MM.1S (cell line): ENCODE data around the gene NXPH1.
A peak's percentile ranks its signal among the peaks of the same experiment; 100 is the strongest.

Source experiments
- DNase-seq: peaks from one replicate; pipeline ENCODE4 v3.0.0-alpha.2; 2015
- H2AFZ ChIP-seq: fragments of 300-600 bp; sonication (generic); 2 replicates; pipeline ENCODE4 v1.6.0; 2016; ENCODE audit warnings: antibody characterized with exemption, low read length
- H3F3A ChIP-seq: fragments of 300-600 bp; sonication (generic); 2 replicates; pipeline ENCODE4 v1.6.1; 2016; ENCODE audit warnings: mild to moderate bottlenecking, antibody characterized with exemption, low read length, moderate library complexity, mixed read lengths; ENCODE audit not compliant: insufficient read depth
- H3K27ac ChIP-seq: fragments of 300-600 bp; sonication (generic); 2 replicates; pipeline ENCODE4 v1.5.1; 2016; ENCODE audit warnings: mild to moderate bottlenecking, low read length
- H3K27me3 ChIP-seq: fragments of 300-600 bp; sonication (generic); replicated peaks from 2 replicates; pipeline ENCODE4 v1.6.0; 2016; ENCODE audit warnings: low read length; ENCODE audit not compliant: insufficient read depth
- H3K36me3 ChIP-seq: fragments of 300-600 bp; sonication (generic); replicated peaks from 2 replicates; pipeline ENCODE4 v1.6.1; 2016; ENCODE audit warnings: mild to moderate bottlenecking, low read length, mixed read lengths; ENCODE audit not compliant: insufficient read depth
- H3K4me1 ChIP-seq: fragments of 300-600 bp; sonication (generic); 2 replicates; pipeline ENCODE4 v1.6.1; 2016; ENCODE audit warnings: low read length, mixed read lengths
- H3K4me2 ChIP-seq: fragments of 300-600 bp; sonication (generic); 2 replicates; pipeline ENCODE4 v1.6.0; 2016; ENCODE audit warnings: low read depth, low read length
- H3K4me3 ChIP-seq: fragments of 300-600 bp; sonication (generic); 2 replicates; pipeline ENCODE4 v1.5.1; 2016; ENCODE audit warnings: low read length, mixed read lengths
- H3K79me2 ChIP-seq: fragments of 300-600 bp; sonication (generic); 2 replicates; pipeline ENCODE4 v1.6.1; 2016; ENCODE audit warnings: mixed run types, low read length, mixed read lengths
- H3K9ac ChIP-seq: fragments of 300-600 bp; sonication (generic); 2 replicates; pipeline ENCODE4 v1.6.1; 2016; ENCODE audit warnings: low read length, mixed read lengths
- H3K9me2 ChIP-seq: fragments of 300-600 bp; sonication (generic); replicated peaks from 2 replicates; pipeline ENCODE4 v1.6.1; 2016; ENCODE audit warnings: mild to moderate bottlenecking, low read length, mixed read lengths; ENCODE audit not compliant: insufficient read depth
- H3K9me3 ChIP-seq: fragments of 300-600 bp; sonication (generic); replicated peaks from 2 replicates; pipeline ENCODE4 v1.6.1; 2016; ENCODE audit warnings: mild to moderate bottlenecking, low read length, mixed read lengths; ENCODE audit not compliant: insufficient read depth
- H4K20me1 ChIP-seq: fragments of 300-600 bp; sonication (generic); 2 replicates; pipeline ENCODE4 v1.6.1; 2016; ENCODE audit warnings: mild to moderate bottlenecking, low read length, moderate library complexity, mixed read lengths; ENCODE audit not compliant: insufficient read depth
- EZH2 ChIP-seq: fragments of 300-600 bp; sonication (generic); optimal IDR thresholded peaks from 2 replicates; pipeline ENCODE3; 2017; ENCODE audit warnings: low read depth, mild to moderate bottlenecking, antibody characterized with exemption, low read length, mixed read lengths
- EZH2phosphoT487 ChIP-seq: fragments of 300-600 bp; sonication (generic); IDR thresholded peaks from 2 replicates; pipeline ENCODE4 v1.6.1; 2018; ENCODE audit warnings: antibody characterized with exemption, low read length
- TF ChIP-seq, protein P1 (sequence below): fragments of 300-600 bp; sonication (generic); IDR thresholded peaks from 2 replicates; pipeline ENCODE4 v1.5.1; 2016; ENCODE audit warnings: antibody characterized with exemption, low read length, mixed read lengths

NXPH1 gene

DNA sequence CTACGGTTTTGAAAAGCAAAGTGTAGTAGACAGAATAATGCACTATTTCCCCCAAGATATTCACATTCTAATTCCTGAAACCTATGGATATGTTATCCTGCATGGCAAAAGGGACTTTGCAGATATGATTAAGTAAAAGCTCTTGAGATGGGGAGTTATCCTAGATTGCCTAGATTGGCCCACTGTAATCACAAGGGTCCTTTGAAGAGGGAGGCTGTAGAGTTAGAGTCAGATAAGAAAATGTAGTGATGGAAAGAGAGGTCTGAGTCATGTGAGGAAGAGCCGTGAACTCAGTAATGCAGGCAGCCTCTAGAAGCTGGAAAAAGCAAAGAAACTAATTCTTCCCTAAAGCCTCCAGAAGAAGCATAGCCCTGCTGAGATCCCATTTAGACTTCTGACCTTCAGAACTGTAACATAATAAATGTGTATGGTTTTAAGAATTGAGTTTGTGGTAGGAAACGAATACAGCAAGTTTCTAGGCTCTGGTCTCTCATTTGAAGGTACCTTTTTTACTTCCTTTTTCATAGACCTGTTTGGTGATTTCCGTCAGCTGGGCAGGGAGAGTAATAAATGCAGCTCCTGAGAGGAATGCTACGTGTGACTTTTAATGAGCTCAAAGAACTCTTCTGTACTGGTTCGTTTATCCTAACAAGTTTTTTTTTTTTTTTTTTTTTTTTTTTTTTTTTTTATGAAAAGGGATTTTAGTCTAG, 41.9 kb upstream of the NXPH1 start:
- H3K4me2 ChIP-seq: peak overlapping the region; percentile 50; the same call in 1 of the 2 replicates
- H4K20me1 ChIP-seq: no peaks in the 10 kb centered on the region
- DNase-seq: peak; percentile 64
- no peaks in the 10 kb centered on the region for H3K36me3 ChIP-seq
- H3K9me3 ChIP-seq: no peaks in the 10 kb centered on the region
- no peaks in the 10 kb centered on the region for H3K27me3 ChIP-seq
- peak overlapping the region; percentile 42 for H2AFZ ChIP-seq
- no peak for TF ChIP-seq EZH2phosphoT487
- TF ChIP-seq, protein P1, sequence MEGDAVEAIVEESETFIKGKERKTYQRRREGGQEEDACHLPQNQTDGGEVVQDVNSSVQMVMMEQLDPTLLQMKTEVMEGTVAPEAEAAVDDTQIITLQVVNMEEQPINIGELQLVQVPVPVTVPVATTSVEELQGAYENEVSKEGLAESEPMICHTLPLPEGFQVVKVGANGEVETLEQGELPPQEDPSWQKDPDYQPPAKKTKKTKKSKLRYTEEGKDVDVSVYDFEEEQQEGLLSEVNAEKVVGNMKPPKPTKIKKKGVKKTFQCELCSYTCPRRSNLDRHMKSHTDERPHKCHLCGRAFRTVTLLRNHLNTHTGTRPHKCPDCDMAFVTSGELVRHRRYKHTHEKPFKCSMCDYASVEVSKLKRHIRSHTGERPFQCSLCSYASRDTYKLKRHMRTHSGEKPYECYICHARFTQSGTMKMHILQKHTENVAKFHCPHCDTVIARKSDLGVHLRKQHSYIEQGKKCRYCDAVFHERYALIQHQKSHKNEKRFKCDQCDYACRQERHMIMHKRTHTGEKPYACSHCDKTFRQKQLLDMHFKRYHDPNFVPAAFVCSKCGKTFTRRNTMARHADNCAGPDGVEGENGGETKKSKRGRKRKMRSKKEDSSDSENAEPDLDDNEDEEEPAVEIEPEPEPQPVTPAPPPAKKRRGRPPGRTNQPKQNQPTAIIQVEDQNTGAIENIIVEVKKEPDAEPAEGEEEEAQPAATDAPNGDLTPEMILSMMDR: no peak
- no peak for TF ChIP-seq EZH2
- no peak overlapping the region for H3K9ac ChIP-seq
- H3K79me2 ChIP-seq: no peaks in the 10 kb centered on the region
- no peaks in the 10 kb centered on the region; the same call in 1 of the 2 replicates for H3F3A ChIP-seq
- peak overlapping the region; percentile 36; the same call in 1 of the 2 replicates for H3K27ac ChIP-seq
- H3K4me3 ChIP-seq: no peak overlapping the region
- H3K9me2 ChIP-seq: no peaks in the 10 kb centered on the region
- H3K4me1 ChIP-seq: peaks cover 25% of the 10 kb centered on the region

GRCh38 chr7:8396294-8396693, 37.1 kb upstream of the NXPH1 start:
- no peaks in the 10 kb centered on the region for H4K20me1 ChIP-seq
- no peaks in the 10 kb centered on the region; the same call in 1 of the 2 replicates for H3F3A ChIP-seq
- TF ChIP-seq, protein P1: no peak
- no peak for TF ChIP-seq EZH2
- TF ChIP-seq EZH2phosphoT487: no peak
- no peaks in the 10 kb centered on the region for H3K79me2 ChIP-seq
- H3K9ac ChIP-seq: no peak overlapping the region
- no peaks in the 10 kb centered on the region for H3K27me3 ChIP-seq
- no peak overlapping the region for H3K4me3 ChIP-seq
- no peaks in the 10 kb centered on the region for H3K36me3 ChIP-seq
- no peak overlapping the region for H3K4me2 ChIP-seq
- H3K27ac ChIP-seq: no peak overlapping the region
- no peaks in the 10 kb centered on the region for H3K9me3 ChIP-seq
- no peaks in the 10 kb centered on the region for H3K9me2 ChIP-seq
- no peak overlapping the region for H2AFZ ChIP-seq
- H3K4me1 ChIP-seq: peaks cover 8% of the 10 kb centered on the region
- no peak for DNase-seq

DNA sequence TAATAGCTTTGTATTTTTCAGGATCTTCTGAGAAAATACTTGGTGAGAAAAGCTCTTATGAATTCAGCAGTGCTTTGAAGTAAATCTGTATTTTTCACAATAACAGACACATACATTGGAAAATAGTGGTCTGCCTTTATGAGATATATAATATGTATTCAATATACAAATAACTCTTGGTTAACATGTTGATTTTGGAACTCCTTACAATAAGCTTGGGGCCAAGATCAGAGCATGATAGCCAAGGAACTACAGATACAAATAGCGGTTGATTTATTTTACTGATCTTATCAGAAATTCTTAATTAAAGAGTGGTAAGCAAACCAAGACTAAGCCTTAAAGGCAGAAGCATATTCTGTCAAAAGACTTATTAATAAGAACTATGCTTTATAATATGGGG, 24.5 kb upstream of the NXPH1 start:
- Histone ChIP-seq H2AFZ (no peak overlapping the region), H3K4me3 (no peak overlapping the region), H3F3A (no peaks in the 10 kb centered on the region), H3K27ac (no peak overlapping the region), H3K9me3 (no peaks in the 10 kb centered on the region), H3K4me1 (no peaks in the 10 kb centered on the region), H3K9me2 (no peaks in the 10 kb centered on the region), H3K4me2 (no peak overlapping the region), H3K36me3 (no peaks in the 10 kb centered on the region), H3K27me3 (no peaks in the 10 kb centered on the region), H4K20me1 (no peaks in the 10 kb centered on the region), H3K79me2 (no peaks in the 10 kb centered on the region), H3K9ac (no peak overlapping the region)
- DNase-seq: no peak
- TF ChIP-seq EZH2 (no peak), EZH2phosphoT487 (no peak)
- TF ChIP-seq, protein P1: no peak
